Measurements from ENCODE around the gene UQCRC1.
"Not testable (repeated sequence)": the region's sequence is repeated elsewhere in the genome, so short reads cannot be mapped to it uniquely, and the experiment has no call there.

UQCRC1 gene

DNA sequence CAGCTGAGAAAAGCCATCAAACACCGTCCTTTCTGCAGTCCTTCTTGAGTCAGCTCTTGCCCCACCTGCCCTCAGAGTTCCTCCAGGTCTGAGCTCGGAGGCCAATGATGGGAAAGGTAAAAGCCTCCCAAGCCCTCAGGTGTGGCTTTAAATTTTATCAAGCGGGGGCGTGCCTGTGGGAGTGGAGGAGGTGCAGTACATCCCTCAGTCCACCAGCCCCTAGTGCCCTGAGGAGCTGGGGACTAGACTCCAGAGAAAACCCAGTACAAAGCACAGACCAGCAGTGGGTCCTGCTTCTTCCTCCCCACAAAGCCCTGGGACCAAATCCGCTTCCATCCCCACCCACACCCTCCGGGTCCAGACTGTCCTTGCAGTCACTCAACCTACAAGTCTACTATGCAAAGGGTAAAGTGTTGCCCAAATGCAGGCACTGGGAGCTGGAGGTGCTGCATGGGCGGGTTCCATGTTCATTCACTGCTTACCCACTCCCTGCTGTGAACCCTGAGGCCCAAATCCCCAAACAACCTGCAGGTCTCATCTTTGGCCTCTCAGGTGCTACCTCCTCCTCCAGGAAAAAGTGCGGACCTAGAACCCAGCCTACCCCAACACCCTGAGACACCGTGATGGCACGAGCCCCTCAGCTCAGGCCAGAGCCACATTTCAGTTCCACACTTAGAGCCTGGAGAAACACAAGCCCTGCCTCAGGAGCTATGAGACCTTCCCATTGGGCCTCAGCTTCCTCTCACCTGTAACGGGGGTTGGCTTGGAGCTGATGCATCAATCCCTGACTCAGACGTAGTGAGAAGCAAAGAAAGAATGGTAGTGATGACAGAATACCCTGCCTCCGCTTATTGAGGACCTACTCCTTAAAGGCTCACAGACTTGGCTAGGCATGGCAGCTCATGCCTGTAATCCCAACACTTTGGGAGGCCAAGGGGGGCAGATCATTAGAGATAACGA is 55.3 kb downstream of the UQCRC1 start:
- DNase-seq (ENCODE audit: low read depth) = no peak

GRCh38 chr3:48553361-48553760 is 56.1 kb downstream of the UQCRC1 start:
- DNase-seq (ENCODE audit: low read depth) = no peak

DNA sequence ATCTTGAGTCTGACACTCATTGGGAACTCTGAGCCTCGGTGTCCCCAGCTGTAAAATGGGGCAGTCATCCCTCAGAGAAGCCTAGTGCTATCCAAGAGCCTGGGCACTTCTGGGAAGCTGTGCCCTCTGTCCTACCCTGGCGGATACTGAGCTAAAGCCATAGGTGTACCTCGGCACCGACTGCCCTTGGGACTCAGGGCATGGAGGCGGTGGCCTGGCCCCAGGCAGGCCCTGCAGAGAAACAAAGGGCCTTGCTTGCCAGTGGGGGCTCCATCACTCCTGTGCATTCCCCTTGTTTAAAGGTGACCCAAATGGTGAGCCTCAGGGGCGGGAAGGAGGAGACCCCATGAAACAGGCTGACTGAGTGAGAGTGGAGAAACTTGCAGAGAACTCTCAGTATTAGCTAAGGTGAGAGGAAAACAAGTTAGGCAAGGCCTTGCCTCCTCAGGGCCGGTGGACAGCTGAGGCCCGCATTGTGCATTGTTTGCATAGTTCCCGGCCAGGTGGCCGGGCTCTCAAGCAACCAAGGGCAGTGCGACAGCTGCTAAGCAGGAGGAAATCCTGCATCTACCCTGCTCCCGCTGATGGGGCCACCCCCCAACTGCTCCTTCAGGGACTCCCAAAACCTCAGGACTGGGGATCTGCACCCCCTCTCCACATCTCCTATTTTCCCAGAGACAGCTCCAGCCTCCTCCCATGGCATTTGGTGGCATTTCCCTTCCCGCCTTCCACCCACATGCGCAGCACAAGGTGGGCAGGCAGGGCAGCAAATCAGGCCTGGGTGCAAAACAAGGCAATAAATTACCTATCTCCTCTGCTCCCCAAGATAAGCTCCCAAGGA is 57.1 kb downstream of the UQCRC1 start:
- no peak for DNase-seq (ENCODE audit: low read depth)

- DNase-seq (ENCODE audit: low read depth) = not testable (repeated sequence)
These were observed 57.8 kb downstream of the UQCRC1 start for GRCh38 chr3:48551651-48552050.
